Esophagus squamous epithelium (tissue), 5 donors: ENCODE measurements around the gene CST9L. TPM values are rescaled to one million over a fixed set of nuclear protein-coding genes. Genes with fewer than 3 reads are reported as not detected.

Source experiments
- DNase-seq: peaks from one replicate; lab custom pipeline; 2025; lab: John Stamatoyannopoulos, UW
- H3K27ac ChIP-seq, 4 donors: fragments of 200-600 bp; sonication (generic); one replicate each; pipeline ENCODE4 v1.5.1; 2016 to 2019; ENCODE audit warnings: mild to moderate bottlenecking in 1 of 4
- H3K27me3 ChIP-seq, 4 donors: fragments of 200-600 bp; sonication (generic); 1 replicate in 3 of 4; 2 replicates in 1 of 4; pipeline versions ENCODE4 v1.5.1 to v1.6.0; 2017 to 2021; ENCODE audit warnings: antibody characterized with exemption in 1 of 4
- H3K36me3 ChIP-seq, 3 donors: fragments of 200-600 bp; sonication (generic); one replicate each; pipeline ENCODE4 v1.5.1; 2016 to 2019
- H3K4me1 ChIP-seq, 3 donors: fragments of 200-600 bp; sonication (generic); one replicate each; pipeline ENCODE4 v1.5.1; 2017 to 2019
- H3K4me3 ChIP-seq, 4 donors: fragments of 200-600 bp; sonication (generic); 1 replicate in 3 of 4; 2 replicates in 1 of 4; pipeline ENCODE4 v1.5.1; 2016 to 2019; ENCODE audit warnings: mild to moderate bottlenecking in 2 of 4, moderate library complexity in 1 of 4
- H3K9me3 ChIP-seq, 3 donors: fragments of 200-600 bp; sonication (generic); one replicate each; pipeline ENCODE4 v1.5.1; 2016 to 2019
- CTCF ChIP-seq, 6 experiments: fragments of 450-650 bp in 4 of 6; fragments of 200-600 bp in 2 of 6; sonication (generic) in 2 of 6; IDR thresholded peaks; one replicate each; pipeline ENCODE4 v1.5.1; 2016 to 2019; ENCODE audit warnings: antibody characterized with exemption in 6 of 6, mild to moderate bottlenecking in 4 of 6, moderate library complexity in 4 of 6
- POLR2A ChIP-seq, 4 donors: fragments of 450-650 bp; IDR thresholded peaks; one replicate each; pipeline ENCODE4 v1.6.1; 2017; ENCODE audit warnings: antibody characterized with exemption in 4 of 4, mild to moderate bottlenecking in 4 of 4, moderate library complexity in 3 of 4
- WGBS, 2 donors: methylation state at CpG; one replicate each; pipeline ENCODE4 v1.1.5; 2018; 5-methylcytosine and 5-hydroxymethylcytosine counted together
- intact Hi-C: fragments of 100-400 bp; cut with DNase I; formaldehyde crosslinking; loops from one replicate; pipeline ENCODE4 v1.15.0; 2022
- total RNA-seq, 4 donors: library from RNA; depleted of rRNA; stranded (reverse); fragments of >200 nt; gene quantifications; one replicate each; pipeline ENCODE4 v1.1.0, GENCODE V29; 2016
- donor health status: DM: yes; HTN: yes; CAD: no.

Gene CST9L
- total RNA-seq, 4 donors from 2014 or later: not detected

GRCh38 chr20:23541330-23541729 lies 27.0 kb downstream of the CST9L start:
- 5 to 10% methylated on average over 1 of the region's 1 CpG for WGBS, 2 donors
- Histone ChIP-seq H3K4me3 (no peak overlapping the region), H3K27ac (no peak overlapping the region), H3K36me3 (no peaks in the 10 kb centered on the region), H3K4me1 (peaks cover 0 to 4% (median 0%) of the 10 kb centered on the region in 3 donors), H3K9me3 (no peaks in the 10 kb centered on the region), H3K27me3 (no peaks in the 10 kb centered on the region)
- intact Hi-C loops: no loop called here
- DNase-seq: no peak
- TF ChIP-seq CTCF (IDR thresholded peaks at IDR 0.05): no peak
- TF ChIP-seq POLR2A (IDR thresholded peaks at IDR 0.05): no peak

GRCh38 chr20:23540624-23541023 lies 27.7 kb downstream of the CST9L start:
- no peaks in the 10 kb centered on the region for H3K27me3 ChIP-seq
- no peak for DNase-seq
- WGBS, 2 donors: 40 to 57% methylated on average over 4 of the region's 4 CpGs
- no peak overlapping the region for H3K27ac ChIP-seq
- H3K4me3 ChIP-seq: no peak overlapping the region
- intact Hi-C loops: no loop called here
- no peaks in the 10 kb centered on the region for H3K36me3 ChIP-seq
- no peak for TF ChIP-seq CTCF (IDR thresholded peaks at IDR 0.05)
- no peaks in the 10 kb centered on the region for H3K9me3 ChIP-seq
- peaks cover 0 to 4% (median 0%) of the 10 kb centered on the region in 3 donors for H3K4me1 ChIP-seq

GRCh38 chr20:23537030-23537429 lies 31.3 kb downstream of the CST9L start:
- H3K4me3 ChIP-seq: no peak overlapping the region
- WGBS, 2 donors: 63 to 75% methylated on average over 3 of the region's 3 CpGs
- TF ChIP-seq POLR2A (IDR thresholded peaks at IDR 0.05) (no peak), CTCF (IDR thresholded peaks at IDR 0.05) (no peak)
- H3K4me1 ChIP-seq: peaks cover 0 to 4% (median 0%) of the 10 kb centered on the region in 3 donors
- no peak for DNase-seq
- no peaks in the 10 kb centered on the region for H3K9me3 ChIP-seq
- H3K27me3 ChIP-seq: no peaks in the 10 kb centered on the region
- no peak overlapping the region for H3K27ac ChIP-seq
- no peaks in the 10 kb centered on the region for H3K36me3 ChIP-seq
- intact Hi-C loops: no loop called here

GRCh38 chr20:23536328-23536974 lies 31.8 kb downstream of the CST9L start:
- TF ChIP-seq CTCF (IDR thresholded peaks at IDR 0.05) (no peak), POLR2A (IDR thresholded peaks at IDR 0.05) (no peak)
- 61% methylated on average over 2 of the region's 2 CpGs for WGBS, 2 donors
- DNase-seq: no peak
- Histone ChIP-seq H3K4me3 (no peak overlapping the region), H3K27ac (no peak overlapping the region), H3K9me3 (no peaks in the 10 kb centered on the region), H3K36me3 (no peaks in the 10 kb centered on the region), H3K4me1 (peaks cover 0 to 4% (median 0%) of the 10 kb centered on the region in 3 donors), H3K27me3 (no peaks in the 10 kb centered on the region)
- intact Hi-C loops: no loop called here

- no peak for DNase-seq
- TF ChIP-seq CTCF (IDR thresholded peaks at IDR 0.05): no peak
- TF ChIP-seq POLR2A (IDR thresholded peaks at IDR 0.05): no peak
- no peaks in the 10 kb centered on the region for H3K36me3 ChIP-seq
- no peaks in the 10 kb centered on the region for H3K4me1 ChIP-seq
- H3K27me3 ChIP-seq: no peaks in the 10 kb centered on the region
- H3K9me3 ChIP-seq: no peaks in the 10 kb centered on the region
- WGBS, 2 donors: 69 to 71% methylated on average over 9 to 10 of the region's 20 CpGs
- H3K27ac ChIP-seq: no peak overlapping the region
- intact Hi-C loops: no loop called here
- no peak overlapping the region for H3K4me3 ChIP-seq
Observed at GRCh38 chr20:23534801-23535593, 33.3 kb downstream of the CST9L start.
